GM20431 (cell line): Measurements from ENCODE around the gene MRPL28.
"Not testable (repeated sequence)": the region's sequence is repeated elsewhere in the genome, so short reads cannot be mapped to it uniquely, and the experiment has no call there.

ENCODE experiments used
- in situ Hi-C: fragments of 300-500 bp; cut with MseI, MboI; formaldehyde crosslinking; loops from one replicate; pipeline ENCODE4 v1.15.0; 2020; ENCODE audit warnings: low sequenced_read_pairs; ENCODE audit not compliant: unreplicated experiment

Gene MRPL28

GRCh38 chr16:392450-393030 is 22.2 kb upstream of the MRPL28 start:
- in situ Hi-C loops: no loop called here

- in situ Hi-C loops: no loop called here
These were observed 21.6 kb upstream of the MRPL28 start for GRCh38 chr16:391885-392335.

DNA sequence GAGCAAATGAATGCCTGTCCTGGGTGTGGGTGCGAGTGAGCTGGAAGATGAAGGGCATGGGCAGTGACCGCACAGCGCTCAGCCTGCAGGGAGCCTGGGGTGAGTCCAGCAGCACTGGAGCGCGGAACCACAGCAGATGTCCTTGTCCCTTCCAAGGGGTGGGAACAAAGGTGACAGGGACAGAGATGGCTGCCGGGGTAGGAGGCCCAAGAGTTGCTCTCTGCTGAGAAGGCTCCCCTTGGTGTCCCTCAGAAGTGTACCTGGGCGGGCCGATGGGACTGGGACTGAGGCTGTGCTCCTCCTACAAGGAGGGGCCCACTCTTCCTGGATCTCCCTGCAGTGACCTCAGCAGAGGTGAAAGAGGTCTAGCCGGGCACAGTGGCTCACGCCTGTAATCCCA is 19.0 kb upstream of the MRPL28 start:
- in situ Hi-C loops: no loop called here

- in situ Hi-C loops: not testable (repeated sequence)
These were observed 17.7 kb upstream of the MRPL28 start for GRCh38 chr16:387761-388666.

DNA sequence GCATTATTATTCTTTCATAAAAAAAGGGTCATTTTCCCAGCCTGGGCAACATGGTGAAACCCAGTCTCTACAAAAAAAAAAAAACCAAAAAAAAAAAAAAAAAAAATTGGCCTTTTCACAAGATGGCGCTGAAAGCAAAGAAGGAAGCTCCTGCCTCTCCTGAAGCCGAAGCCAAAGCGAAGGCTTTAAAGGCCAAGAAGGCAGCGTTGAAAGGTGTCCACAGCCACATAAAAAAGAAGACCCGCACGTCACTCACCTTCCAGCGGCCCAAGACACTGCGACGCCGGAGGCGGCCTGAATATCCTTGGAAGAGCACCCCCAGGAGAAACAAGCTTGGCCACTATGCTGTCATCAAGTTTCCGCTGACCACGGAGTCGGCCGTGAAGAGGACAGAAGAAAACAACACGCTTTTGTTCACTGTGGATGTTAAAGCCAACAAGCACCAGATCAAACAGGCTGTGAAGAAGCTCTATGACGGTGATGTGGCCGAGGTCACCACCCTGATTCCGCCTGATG is 16.4 kb upstream of the MRPL28 start:
- in situ Hi-C loops: no loop called here

- in situ Hi-C loops: no loop called here
These were observed 13.2 kb upstream of the MRPL28 start for GRCh38 chr16:383326-384051.

GRCh38 chr16:381789-382717 is 11.7 kb upstream of the MRPL28 start, which contains the start of gene PGAP6:
TSS of gene PGAP6 (minus strand) at chr16:381978. CDS start at chr16:381821, 157 bp downstream.
- in situ Hi-C loops: no loop called here

DNA sequence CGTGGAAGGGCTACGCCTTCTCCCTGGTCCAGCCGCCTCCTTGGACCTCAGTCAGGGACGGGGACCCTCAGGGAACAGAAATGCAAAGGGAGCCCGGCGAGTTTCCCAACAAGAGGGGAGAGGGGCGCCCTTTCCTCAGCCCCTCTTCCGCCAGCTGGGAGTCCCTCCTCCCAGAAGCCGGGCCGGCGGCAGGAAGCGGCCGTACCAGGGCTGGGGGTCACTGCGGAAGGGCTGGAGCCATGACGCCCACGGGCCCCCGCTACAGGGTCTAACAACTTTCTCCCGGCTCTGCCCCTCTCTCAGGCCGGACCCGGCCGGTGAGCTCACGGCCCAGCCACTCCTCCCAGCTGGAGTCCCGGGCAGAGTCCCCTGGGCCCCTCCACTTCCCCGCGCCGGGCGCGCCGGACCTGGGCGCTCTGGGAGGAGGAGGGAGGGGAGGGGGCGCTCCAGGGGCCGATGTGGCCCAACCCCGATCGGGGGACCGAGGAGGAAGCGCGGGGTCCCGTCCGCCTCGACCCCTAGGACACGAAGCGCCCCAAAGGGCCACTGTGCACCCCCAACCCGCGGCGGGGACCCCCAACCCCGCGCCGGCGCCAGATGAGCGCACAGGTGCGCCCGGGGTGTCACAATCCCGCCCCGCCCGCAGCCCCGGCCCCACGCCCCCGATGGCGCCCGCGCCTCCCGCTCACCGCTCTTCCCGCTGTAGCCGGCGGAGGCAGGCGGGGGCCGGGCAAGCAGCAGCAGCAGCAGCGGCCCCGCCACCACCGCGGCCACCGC is 10.9 kb upstream of the MRPL28 start:
- in situ Hi-C loops: no loop called here

GRCh38 chr16:380762-381011 is 10.3 kb upstream of the MRPL28 start:
- in situ Hi-C loops: no loop called here

DNA sequence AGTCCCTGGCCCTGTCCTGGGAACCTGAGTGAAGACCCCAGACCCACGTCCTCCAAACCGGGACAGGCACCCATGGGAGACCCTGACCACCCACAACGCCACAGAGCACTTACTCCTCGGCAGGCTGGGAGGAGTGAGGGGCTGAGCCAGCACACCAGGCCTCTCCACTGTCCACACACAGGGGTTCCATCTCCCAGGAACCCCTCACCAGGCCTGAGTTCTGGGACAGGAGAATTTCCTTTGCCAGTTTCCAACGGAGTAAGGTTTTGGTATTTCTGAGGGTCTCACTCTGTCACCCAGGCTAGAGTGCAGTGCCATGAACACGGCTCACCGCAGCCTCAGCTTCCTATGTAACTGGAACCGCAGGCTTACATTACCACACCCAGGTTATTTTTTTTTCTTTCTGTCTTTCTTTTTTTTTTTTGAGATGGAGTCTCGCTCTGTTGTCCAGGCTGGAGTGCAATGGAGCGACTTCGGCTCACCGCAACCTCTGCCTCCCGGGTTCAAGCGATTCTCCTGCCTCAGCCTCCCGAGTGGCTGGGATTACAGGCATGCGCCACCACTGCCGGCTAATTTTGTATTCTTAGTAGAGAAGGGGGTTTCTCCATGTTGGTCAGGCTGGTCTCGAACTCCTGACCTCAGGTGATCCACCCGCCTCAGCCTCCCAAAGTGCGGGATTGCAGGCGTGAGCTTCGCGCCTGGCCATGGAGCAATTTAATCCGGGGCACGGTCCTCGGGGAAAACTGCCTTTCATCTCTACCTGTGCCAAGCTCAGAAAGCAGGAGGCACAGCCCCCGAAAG is 9.8 kb upstream of the MRPL28 start:
- in situ Hi-C loops: no loop called here

GRCh38 chr16:379183-379960 is 9.0 kb upstream of the MRPL28 start:
- in situ Hi-C loops: no loop called here

DNA sequence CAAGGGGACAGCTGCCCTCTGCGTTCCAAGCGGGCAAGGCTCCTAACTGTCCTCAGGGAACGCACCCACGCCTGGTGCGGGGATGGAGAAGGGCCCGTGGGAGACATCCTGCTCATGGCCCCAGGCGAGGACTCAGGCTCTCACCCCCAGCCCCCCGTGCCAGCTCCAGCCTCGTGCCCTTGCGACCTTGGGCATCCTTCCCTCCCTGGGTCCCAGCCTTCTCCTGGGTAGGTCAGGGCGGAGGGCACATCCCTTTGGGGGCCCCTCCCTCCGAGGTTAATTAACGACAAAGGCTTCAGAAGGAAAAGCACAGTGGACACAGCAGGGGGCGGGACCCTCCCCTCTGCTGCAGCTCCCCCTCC is 8.5 kb upstream of the MRPL28 start:
- in situ Hi-C loops: no loop called here

DNA sequence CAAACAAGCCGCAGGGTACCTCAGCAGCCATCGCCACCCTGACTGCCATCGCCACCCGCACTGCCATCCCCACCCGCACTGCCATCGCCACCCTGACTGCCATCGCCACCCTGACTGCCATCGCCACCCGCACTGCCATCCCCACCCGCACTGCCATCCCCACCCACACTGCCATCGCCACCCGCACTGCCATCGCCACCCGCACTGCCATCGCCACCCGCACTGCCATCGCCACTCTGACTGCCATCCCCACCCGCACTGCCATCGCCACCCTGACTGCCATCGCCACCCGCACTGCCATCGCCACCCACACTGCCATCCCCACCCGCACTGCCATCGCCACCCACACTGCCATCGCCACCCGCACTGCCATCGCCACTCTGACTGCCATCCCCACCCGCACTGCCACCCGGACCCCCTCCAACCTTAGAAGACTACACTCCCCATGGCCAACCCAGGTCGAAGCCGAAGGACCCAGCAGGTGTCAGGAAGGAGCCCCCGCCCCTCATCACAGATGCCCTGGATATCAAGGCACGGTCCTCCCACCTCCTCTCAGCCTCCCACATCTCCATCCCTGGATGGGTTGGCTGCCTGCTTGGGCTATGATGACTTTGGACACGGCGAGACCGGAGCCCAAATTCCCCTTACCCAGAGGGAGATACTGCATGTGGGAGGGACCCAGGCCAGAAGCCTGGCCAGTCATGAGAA is 7.9 kb upstream of the MRPL28 start:
- in situ Hi-C loops: not testable (repeated sequence)

- in situ Hi-C loops: no loop called here
These were observed 7.1 kb upstream of the MRPL28 start for GRCh38 chr16:377419-377951.

DNA sequence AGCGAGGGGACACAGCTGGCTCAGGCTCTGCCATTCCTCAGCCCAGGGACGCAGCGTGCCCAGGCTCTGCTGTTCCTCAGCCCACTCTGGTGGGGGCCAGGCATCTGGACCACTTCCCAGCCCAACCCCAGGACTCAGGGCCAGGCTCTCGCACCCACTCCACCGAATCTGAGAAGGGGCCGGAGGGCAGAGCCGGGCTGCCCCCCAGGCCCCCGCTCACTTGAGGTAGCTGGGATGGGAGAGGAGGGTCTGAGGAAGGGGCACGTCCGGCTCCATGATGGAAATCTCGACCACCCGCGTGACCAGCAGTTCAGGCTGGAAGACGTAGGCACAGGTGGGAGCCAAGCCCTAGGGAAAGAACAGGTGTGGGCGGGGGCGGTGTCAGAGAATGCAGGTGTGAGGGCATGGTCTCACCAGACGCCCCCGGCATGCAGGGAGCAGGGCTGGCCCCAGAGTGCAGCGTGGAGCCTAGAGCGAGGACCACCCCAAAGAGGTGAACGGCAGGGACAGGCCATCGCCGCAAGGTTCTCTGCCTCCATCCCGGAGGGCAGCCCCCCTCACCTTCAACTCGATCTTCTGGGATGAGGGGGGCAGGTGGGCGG is 6.6 kb upstream of the MRPL28 start:
- in situ Hi-C loops: no loop called here
